Muscle of back (tissue), 11 donors: ENCODE data around the gene GRIK3. TPM values are rescaled to one million over a fixed set of nuclear protein-coding genes. Genes with fewer than 3 reads are reported as not detected.
"Not testable (repeated sequence)": the region's sequence is repeated elsewhere in the genome, so short reads cannot be mapped to it uniquely, and the experiment has no call there.

Experiments used
- DNase-seq, 3 donors: peaks; one replicate each; pipeline versions ENCODE4 v3.0.0 to v3.0.0-alpha.2; 2013
- polyA plus RNA-seq, 10 donors: library from polyadenylated mRNA; unstranded; fragments of 120-200 nt; gene quantifications; one replicate each; pipeline ENCODE4 v1.2.1, GENCODE V29; 2013; ENCODE audit not compliant: insufficient read length in 10 of 10

GRIK3 gene
- polyA plus RNA-seq, 10 donors: 0.55 to 1.3 (median 0.83) TPM

- no peak for DNase-seq
These were observed 89.4 kb downstream of the GRIK3 start for GRCh38 chr1:36944883-36945282.

- no peak for DNase-seq
These were observed 92.2 kb downstream of the GRIK3 start for GRCh38 chr1:36942148-36942547.

GRCh38 chr1:36941316-36941978 is 92.9 kb downstream of the GRIK3 start:
- DNase-seq: no peak

- DNase-seq: no peak
These were observed 95.5 kb downstream of the GRIK3 start for GRCh38 chr1:36938819-36939218.

GRCh38 chr1:36937371-36937770 is 96.9 kb downstream of the GRIK3 start:
- DNase-seq: no peak

- no peak for DNase-seq
These were observed 100.3 kb downstream of the GRIK3 start for GRCh38 chr1:36934061-36934460.

- DNase-seq: no peak
These were observed 106.5 kb downstream of the GRIK3 start for GRCh38 chr1:36927826-36928225.

- no peak for DNase-seq
These were observed 109.1 kb downstream of the GRIK3 start for GRCh38 chr1:36925251-36925650.

GRCh38 chr1:36924282-36924811 is 110.0 kb downstream of the GRIK3 start:
- peak; percentile 42 to 85 (median 78) for DNase-seq

- no peak for DNase-seq
These were observed 111.5 kb downstream of the GRIK3 start for GRCh38 chr1:36922593-36923426.

GRCh38 chr1:36922071-36922470 is 112.2 kb downstream of the GRIK3 start:
- DNase-seq: no peak

- DNase-seq: no peak
These were observed 113.4 kb downstream of the GRIK3 start for GRCh38 chr1:36920801-36921405.

GRCh38 chr1:36920371-36920770 is 113.9 kb downstream of the GRIK3 start:
- DNase-seq: no peak

GRCh38 chr1:36919491-36920145 is 114.7 kb downstream of the GRIK3 start:
- DNase-seq: no peak

- DNase-seq: no peak
These were observed 115.7 kb downstream of the GRIK3 start for GRCh38 chr1:36918604-36919003.

- DNase-seq: not testable (repeated sequence)
These were observed 117.8 kb downstream of the GRIK3 start for GRCh38 chr1:36916542-36916941.

- DNase-seq: no peak
These were observed 120.7 kb downstream of the GRIK3 start for GRCh38 chr1:36913484-36914060.

- DNase-seq: peak in 2 of 3 donors; percentile 8 to 12
These were observed 121.3 kb downstream of the GRIK3 start for GRCh38 chr1:36913016-36913415.

- no peak for DNase-seq
These were observed 121.9 kb downstream of the GRIK3 start for GRCh38 chr1:36912365-36912865.

GRCh38 chr1:36911561-36912364 is 122.6 kb downstream of the GRIK3 start:
- DNase-seq: no peak
